Stimulated activated naive CD8-positive, alpha-beta T cell treated with anti-CD3 and anti-CD28 coated beads, Interleukin-15, Interleukin-2, amounts not matched to agents 100 U/mL and 50 U/mL, for 24 hours (primary cell): Measurements from ENCODE around the gene COMMD8.
"Not testable (repeated sequence)": the region's sequence is repeated elsewhere in the genome, so short reads cannot be mapped to it uniquely, and the experiment has no call there.

Source experiments
- ATAC-seq: fragments of 150-1000 bp; cut with Tn5 transposase; one replicate; pipeline ENCODE4 v1.10.0; 2021
- DNase-seq: peaks from one replicate; pipeline ENCODE4 v3.0.0; 2021

Gene COMMD8

DNA sequence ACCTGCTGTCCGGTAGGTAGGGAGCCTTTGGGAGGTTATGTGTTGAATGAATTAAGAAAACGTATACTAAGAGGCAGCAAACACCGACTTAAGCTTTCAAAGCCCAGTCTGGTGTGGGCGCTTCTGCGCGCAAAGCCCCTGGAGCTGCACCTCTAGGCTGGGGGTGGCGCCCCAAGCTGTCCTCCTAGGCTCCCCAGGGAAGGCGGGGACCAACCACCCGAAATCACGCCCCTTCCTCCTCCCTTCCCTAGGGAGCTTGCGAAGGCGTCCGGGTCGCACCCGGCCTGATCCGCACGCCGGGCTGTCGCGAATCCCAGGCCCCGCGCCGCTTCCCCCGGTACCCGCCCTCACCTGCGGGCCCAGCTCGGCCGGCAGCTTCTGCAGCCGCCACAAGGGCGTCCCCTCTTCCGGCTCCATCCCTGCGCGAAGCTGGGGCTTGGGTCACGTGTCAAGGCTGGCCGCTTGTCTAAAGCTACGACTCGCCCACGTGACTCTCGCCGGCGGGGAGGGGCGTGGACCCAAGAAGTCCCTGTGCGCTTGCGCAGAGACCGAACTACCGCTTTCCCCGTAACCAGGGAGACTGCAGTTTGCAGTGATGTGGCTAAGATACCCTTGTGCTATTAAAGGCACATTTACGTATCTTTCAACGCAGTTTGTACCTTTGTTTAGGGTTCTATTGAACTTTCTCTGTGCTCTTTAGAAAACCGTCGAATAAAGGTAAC is at the start of gene COMMD8:
Gene COMMD8 (minus strand): TSS at position 468 of the 722 bp plus-strand sequence. CDS start 51 bp downstream, at position 417.
- ATAC-seq (peak; percentile 96), DNase-seq (peak; percentile 96)

DNA sequence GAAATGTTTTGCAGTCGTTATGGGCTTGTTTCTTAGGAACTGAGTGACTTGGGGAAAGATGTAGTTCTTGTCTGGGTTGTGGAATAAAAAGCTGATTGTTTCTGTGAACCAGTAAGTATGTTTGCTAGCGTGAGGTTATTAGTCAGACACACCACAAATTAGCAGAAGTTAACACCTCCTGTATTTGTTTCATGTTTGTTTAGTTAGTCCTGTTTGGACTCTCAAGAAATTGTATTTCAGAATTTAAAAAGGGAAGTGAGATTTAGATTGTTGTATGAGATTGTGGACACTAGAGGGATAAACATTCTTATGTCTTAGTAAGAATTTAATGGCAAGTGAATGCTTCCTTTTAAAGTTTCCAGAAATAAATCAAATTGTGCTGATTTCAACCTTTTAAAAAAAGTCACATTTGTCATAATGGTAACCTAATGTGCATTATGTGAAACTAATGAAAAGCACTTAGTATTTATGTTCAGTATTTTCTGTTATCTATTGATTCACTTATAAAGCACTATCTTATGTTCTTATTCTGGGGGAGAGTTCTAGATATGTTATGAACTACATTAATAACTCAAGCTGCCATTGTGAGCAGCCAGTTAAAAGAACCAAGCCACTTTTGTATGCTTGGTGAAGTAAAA is 47.1 kb upstream of the COMMD8 start:
- ATAC-seq = peak; percentile 28
- DNase-seq = no peak

DNA sequence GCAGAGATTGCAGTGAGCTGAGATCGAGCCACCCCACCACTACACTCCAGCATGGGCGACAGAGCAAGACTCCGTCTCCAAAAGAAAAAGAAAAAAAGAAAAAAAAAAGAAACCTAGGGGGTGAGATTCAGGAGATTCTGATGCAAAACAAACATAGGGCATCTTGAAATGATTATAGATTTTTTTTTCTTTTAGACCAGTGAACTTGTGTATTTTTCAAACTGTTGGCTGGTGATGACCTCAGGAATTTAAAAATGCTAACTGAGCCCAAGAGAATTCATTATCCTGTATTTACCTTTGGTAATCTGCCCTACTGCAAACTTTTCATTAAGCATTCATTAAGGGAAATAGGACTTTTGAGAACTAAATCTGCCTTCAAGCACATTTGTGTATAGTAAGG is 42.2 kb upstream of the COMMD8 start:
- ATAC-seq = no peak
- DNase-seq = no peak

DNA sequence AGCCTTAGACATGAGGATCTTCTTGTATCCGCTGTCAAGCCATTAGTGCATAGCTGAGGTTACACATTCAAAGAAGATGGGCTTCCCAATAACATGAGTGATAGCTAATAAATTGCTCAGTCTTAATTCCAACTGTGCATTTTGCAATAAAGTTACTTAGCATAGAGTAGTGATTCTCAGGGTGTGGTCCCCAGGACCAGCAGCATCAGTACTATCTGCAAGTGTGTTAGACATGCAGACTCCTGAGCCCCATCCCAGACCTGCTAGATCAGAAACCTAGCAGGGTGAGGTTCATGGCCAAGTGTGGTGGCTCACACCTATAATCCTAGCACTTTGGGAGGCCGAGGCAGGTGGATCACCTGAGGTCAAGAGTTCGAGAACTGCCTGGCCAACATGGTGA is 41.6 kb upstream of the COMMD8 start:
- ATAC-seq (no peak), DNase-seq (no peak)

DNA sequence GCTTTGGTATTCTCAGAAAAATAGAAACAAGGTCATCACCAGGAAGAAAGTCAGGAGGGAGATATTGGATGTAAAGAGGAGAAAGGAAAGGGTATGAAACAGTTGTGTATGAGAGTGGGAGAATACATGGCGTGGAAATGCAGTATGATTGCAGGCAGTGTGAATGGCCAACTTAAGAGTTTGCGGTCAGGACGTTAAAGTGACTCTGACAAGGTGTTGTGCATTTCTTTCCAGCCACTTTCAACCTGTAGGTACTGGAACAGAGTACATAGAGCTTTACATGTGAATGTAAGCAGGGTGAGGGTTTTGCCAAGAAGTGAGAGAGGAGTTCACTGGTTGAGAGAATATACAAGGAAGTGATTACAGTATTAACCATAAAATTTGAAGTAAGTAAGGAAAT is 37.3 kb upstream of the COMMD8 start:
- DNase-seq (no peak), ATAC-seq (no peak)

DNA sequence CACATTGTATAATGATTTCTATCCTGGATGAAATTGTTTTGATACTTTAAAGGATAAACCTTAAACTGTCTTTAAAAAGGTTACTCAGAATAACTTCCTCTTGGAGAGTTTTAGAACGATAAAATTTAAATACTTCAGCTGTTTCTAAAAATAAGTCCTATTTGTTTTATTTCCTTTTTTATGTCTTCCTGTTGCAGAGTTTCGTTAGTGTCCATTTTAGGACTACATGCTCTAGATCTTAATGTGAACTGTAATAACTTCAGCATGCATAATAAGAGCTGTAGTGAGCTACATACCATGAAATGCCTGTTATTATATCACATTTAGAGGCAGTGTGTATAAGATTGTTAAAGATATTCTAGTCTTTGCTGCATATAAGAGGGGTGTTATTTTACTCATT is 36.2 kb upstream of the COMMD8 start:
- DNase-seq (no peak), ATAC-seq (no peak)

DNA sequence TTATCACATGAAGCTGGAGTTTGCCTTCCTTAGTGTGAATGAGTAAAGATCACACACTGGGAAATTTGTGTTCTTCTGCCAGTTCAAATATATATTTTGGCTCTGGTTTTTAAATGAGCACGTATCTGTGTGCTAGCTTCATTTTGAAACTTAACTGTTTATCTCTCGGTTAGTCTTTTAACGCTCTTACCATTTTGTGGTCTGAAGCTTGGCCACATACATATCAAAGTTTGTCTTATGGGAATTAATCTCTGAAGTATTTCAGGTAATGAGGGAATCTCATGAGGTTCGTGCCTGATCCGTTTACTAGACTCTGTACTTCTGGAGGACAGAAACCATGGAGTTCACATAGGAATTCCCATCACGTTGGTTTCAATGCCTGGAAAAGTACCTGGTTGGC is 35.4 kb upstream of the COMMD8 start:
- ATAC-seq (no peak), DNase-seq (no peak)

DNA sequence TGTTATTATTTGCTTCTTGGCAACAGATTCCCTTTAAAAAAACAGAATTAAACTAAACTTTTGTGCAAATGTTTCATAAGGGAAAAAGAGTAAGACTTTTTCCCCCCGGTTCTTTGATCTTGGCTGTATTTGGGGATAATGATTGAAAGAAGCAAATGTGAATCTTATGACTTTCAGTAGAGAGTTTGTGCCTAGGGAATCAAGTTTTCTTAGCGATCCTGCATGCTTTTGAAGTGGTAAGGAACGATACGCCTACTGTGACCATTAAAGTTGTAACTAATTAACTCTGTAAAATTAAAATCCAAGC is 30.6 kb upstream of the COMMD8 start:
- DNase-seq (no peak), ATAC-seq (no peak)

DNA sequence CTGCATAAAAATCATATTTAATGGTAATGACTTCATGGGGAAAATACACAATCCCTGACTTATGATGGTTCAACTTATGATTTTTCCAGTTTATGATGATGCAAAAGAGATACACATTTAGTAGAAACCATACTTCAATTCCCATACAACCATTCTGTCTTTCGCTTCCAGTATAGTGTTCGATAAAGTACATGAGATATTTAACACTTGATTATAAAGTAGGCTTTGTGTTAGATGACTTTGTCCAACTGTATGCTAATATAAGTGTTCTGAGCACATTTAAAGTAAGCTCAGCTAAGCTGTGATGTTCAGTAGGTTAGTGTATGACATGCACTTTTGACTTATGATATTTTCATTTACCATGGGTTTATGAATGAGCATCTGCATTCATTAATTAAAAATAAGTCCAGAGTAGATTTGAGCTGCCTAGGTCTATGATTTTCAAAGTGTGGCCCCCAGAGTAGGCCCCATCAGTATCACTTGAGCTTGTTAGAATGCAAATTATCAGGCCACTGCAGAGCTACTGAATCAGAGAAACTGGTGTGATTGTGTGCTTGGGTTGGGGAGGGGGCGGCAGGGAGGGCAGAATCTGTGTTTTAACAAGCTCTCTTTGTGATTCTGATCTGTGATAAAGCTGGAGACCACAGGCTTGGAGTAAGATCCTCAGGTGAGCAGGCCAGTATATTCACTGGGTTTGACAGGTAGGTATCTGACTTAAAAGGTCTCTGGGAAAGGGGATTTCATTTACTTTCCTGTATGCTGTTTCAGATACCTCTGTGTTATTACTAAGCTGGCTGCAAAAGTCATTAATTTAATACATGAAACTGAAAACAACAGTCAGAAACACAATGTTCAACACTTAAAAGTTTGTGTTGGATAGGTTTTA is 30.0 kb upstream of the COMMD8 start:
- no peak for DNase-seq
- no peak for ATAC-seq

DNA sequence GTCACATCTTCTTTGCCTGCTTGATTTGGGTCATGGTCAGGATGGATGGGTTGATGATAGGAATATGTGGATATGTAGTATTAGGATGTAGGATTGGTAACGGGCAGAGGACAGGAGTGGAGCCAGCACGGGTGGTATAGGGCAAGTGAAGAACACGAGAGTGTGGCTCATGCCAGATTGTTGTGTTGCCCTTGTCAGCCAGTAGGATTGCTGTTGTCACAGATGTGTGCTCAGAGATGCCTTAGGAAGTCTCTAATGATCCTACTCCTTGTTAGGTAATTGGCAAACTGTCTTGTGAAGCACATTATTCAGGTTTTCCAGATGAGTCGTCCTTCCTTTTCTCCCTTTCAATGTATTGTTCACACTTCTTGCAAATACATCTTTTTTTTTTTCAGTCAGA is 27.0 kb upstream of the COMMD8 start:
- ATAC-seq (peak; percentile 96), DNase-seq (peak; percentile 17)

DNA sequence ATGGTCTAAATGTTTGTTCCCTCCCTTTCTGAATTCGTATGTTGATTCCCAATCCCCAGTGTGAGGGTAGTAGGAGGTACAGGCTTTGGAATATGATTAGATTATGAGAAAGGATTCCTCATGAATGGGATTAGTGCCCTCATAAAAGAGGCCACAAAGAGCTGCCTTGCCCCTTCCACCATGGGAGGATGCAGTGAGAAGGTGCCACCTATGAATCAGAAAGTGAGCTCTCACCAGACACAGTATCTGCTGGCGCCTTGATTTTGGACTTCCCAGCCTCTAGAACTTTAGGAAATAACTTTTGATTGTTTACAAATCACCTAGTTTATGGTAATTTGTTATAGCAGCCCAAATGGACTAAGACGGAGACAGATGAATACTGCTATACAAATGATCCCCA is 25.2 kb upstream of the COMMD8 start:
- DNase-seq = no peak

DNA sequence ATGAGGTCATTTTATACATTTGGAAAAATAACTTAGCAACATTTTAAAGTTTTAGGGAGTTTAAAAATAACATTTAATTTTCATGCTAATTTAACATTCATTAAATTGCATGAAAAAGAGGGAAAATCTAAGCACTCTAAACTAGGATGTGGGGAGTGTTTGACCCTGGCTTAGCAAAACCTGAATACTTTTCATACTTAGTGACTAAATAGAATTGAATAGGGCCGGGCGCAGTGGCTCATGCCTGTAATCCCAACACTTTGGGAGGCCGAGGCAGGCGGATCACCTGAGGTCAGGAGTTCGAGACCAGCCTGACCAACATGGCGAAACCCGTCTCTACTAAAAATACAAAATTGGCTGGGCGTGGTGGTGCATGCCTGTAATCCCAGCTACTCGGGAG is 23.2 kb upstream of the COMMD8 start:
- ATAC-seq, DNase-seq: not testable (repeated sequence)

More for the DNA sequence above, 25.2 kb upstream of the COMMD8 start:
- no peak for ATAC-seq

DNA sequence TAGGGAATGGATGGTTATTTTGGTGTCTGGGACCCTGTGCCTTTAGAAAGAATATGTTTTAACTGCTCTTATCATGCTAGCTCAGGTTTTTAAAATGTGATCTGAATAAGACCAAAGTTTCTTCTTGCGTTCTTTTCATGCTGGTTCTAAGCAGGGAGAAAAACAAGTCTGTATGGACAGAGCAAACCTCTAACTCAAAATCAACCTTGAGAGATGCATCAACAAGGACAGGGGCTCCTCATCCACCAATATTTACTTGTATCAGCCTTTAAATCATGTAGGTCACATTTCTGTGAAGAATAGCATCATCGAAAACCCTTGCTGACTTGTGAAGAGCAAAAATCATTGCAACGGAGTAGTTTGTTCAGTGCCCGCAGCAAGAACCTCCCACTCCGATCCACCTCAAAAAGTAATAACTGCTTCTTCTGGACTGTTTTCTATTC is 22.8 kb upstream of the COMMD8 start:
- DNase-seq = no peak
- no peak for ATAC-seq

DNA sequence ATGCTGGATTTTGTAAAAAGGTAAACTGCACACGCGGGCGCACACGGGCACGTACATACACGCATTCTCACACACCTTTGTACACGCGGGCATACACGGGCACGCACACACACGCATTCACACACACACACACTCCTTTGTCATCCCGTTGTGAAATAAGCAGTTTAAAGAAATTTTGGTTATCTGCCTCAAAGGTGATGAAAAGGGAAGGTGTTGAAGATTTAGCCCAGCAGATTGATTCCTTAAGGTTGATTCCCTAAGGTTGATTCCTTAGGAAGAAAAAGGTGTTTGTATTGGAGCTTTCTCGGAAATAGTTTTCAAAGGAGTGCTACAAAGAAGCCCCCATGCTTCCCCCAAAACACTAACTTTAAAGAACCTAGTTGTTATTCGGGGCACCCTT is 22.3 kb upstream of the COMMD8 start:
- DNase-seq (no peak), ATAC-seq (no peak)

DNA sequence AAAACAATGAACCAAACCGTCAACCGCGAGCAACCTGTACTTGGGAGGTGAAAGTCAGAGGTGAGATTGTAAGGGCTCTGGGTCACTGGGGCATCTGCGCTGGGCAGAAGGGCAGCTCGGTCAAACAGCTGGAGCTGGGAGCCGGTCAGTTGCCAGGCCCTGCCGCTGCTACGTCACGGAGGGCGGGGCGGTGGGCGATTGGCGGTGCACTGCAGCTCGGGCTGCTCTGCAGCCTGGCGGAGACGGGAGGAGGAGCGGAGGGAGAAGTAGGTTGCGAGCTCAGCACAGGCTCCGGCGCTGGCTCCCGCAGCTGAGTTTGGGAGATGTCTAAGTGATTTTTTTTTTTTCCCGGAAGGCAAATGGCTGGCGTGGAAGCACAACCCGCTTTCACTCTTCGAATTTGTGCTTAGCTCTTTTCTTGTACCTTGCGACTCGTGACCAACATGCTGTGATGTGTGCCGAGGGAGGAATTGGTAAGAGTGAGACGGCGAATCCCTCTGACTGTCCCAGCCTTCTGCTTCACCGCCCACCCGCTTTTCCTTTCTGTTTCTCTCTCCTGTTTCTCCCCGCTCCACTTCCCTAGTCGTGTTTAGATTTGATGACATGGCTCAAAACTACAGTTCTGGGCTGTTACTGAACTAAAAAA is 21.7 kb upstream of the COMMD8 start, which contains the start of gene ATP10D:
Gene ATP10D (plus strand): TSS at position 229 of the 646 bp plus-strand sequence. CDS start 27,266 bp downstream, outside the sequence.
- peak; percentile 90 for DNase-seq
- peak; percentile 99 for ATAC-seq

DNA sequence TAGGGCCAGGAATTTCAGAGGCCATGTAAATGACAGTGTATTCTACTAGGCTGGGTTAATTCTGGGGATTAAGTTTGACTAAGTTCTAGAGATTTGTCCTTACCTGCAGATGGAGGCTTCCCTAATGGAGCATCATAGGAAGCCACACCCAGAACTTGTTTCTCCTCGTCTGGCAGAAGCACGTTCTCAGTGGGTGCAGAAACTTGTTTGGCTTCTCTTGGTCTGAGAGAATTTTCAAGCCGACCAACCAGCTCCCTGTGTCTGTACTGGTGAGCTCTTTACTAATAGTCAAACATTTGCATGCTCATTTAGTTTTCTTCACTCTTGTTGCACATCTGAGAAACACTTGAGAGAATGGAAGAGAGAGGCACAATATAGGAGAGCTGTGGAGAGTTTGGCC is 20.7 kb upstream of the COMMD8 start:
- DNase-seq (no peak), ATAC-seq (no peak)

DNA sequence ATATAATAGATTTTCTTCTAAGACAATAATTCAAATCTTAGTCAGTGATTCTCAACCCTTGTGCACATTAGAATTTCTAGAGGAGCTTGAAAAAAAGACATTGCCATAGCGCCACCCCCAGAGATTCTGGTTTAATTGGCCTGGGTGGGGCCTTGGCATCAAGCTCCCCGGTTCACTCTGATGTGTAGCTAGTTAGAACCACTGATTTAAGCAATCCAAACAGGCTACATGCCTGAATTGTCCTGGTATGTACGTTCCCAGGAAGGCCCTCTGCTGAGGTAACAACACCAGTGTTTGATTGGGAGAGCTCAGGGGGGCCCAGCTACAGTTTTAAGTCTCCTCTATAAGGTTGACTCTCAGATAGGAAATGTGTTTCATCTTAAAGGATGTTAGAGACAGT is 20.2 kb upstream of the COMMD8 start:
- no peak for DNase-seq

DNA sequence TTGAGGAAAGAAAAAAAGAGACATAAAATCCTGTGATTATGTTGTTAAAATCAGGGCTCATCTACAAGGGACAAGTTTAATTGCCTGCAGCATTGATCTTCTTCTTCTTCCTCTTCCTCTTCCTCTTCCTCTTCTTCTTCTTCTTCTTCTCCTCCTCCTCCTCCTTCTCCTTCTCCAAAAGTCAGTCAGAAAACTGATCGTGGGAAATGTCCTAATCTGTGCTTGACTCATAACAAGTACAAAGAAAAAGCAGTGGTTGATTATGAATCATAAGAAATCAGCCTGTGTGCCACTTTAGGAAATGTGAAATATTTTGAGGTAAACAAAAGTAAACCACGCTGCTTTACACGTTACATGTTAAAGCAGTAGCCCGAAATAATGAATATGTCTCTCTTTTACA is 18.8 kb upstream of the COMMD8 start:
- ATAC-seq (no peak), DNase-seq (no peak)

More for the DNA sequence above, 20.2 kb upstream of the COMMD8 start:
- ATAC-seq = no peak

DNA sequence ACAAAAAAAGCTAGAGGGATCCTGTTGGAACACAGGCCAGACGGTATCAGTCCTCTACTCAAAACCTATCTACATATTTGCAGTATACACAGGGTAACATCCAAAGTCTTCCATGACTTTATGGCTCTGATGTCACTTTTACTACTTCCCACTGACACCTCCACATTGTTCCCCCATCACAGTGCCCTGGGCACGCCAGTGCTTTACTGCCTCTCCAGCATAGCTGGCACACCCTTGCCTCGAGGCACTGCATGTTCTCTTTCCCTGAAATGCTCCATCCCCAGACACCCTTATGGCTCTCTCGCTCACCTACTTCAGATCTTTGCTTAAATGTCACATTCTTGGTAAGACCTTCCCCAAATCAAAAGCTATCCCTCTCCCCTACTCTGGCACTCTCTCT is 15.3 kb upstream of the COMMD8 start:
- no peak for DNase-seq
- no peak for ATAC-seq

DNA sequence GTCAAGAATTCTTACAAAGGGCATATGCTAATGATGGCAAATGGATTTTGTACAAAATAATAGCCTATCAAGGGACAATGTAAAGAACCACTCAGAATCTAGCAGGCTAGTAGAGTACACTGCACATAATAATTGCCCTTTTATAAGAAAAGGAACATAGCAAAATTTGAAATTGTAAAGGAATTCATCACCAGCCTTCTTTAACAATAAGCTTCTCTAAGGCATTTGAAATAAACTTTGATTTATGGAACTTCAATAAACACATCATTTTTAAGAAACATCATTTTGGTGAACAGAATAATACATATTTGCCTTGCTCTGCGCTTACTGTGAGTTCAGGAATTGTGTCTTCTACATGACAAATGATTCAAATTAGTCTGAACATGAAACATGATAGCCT is 11.9 kb upstream of the COMMD8 start:
- DNase-seq = no peak
- ATAC-seq = no peak

DNA sequence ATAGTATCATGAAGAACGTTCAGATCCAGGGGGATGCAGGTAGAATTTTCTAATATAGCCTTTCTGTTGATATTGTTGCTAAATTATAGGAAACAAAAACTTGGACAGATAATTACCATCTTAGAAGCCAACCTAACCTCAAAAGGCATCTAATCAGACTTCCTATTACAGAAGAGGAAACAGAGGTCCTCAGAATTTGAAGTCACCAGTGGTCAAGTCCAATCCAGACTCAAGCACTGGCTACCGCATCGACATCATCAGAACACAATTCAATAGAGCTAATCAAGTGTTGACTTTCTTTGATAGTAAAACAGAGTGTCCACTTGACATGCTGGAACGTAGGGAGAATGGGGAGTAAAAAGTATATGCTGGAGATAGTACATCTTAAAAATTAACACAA is 11.3 kb upstream of the COMMD8 start:
- ATAC-seq = no peak
- no peak for DNase-seq

DNA sequence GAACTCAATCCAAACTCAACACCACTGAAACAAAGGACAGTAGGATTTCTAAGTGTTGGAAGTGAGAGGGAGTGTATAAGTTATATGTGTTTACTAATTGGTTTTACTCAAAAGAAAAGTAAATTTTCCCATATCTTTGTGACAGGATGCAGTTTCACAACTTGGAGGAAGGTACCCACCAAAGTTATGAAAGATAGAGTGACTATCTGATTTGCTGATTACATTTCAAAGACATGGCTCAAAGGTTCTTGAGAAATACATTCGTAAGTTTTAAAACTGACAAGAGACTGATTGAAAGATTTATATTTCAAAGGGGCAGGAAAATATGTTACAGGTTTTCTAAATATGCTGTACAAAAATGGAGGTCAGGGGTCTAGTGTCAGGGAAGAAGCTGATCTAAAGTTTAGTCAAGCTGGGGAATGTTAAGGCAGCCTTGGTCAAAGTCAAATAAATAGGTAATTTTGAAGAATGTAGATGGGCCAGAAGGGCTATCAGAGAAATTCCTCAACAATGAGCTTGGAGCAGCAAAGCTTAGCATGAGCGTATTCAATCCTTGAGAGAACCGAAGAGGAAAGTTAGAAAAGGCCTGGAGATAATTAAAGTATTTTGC is 9.7 kb upstream of the COMMD8 start:
- no peak for DNase-seq

More for the DNA sequence above, 9.7 kb upstream of the COMMD8 start:
- ATAC-seq = no peak
